HepG2 (cell line): ENCODE data around the gene SSC5D. TPM values are rescaled to one million over a fixed set of nuclear protein-coding genes. Genes with fewer than 3 reads are reported as not detected.

ENCODE experiments used
- ATAC-seq: fragments of 200-7000 bp; cut with Tn5 transposase; 3 replicates; pipeline ENCODE4 v1.9.1; 2020; ENCODE audit warnings: mild to moderate bottlenecking, moderate library complexity
- BruUV-seq: library from RNA; stranded (reverse); fragments of 400-500 nt; replicated peaks from 2 replicates; lab custom pipeline; 2021; lab: Mats Ljungman, UMichigan
- CTCF ChIA-PET: fragments of 300-600 bp; formaldehyde crosslinking; extraction: SDS; loops from one replicate; lab custom pipeline; 2021; ENCODE audit warnings: low total read pairs, inconsistent platforms, low intra/inter-chr PET ratio; lab: Yijun Ruan, JAX
- POLR2A ChIA-PET: fragments of 350-600 bp; sonication (Branson Sonifier 250); formaldehyde crosslinking; loops from one replicate; lab custom pipeline; 2020; ENCODE audit warnings: antibody characterized with exemption, inconsistent platforms; lab: Yijun Ruan, JAX
- DNase-seq: peaks from one replicate; pipeline ENCODE4 v3.0.0-alpha.2; 2015; ENCODE audit warnings: low spot score
- FAIRE-seq: peaks from 3 replicates; lab custom pipeline; 2011; peaks lifted over from hg19 to GRCh38; lab: Jason Lieb, UNC
- H2AFZ ChIP-seq: one replicate; pipeline ENCODE4 v1.6.1; 2011; ENCODE audit warnings: low read length, inconsistent platforms
- H3K27ac ChIP-seq: fragments of 300-600 bp; 3 replicates; pipeline ENCODE4 v1.8.0; 2011; ENCODE audit warnings: mixed run types, mild to moderate bottlenecking, mixed read lengths, low read length, inconsistent platforms; ENCODE audit not compliant: insufficient read depth; ENCODE audit errors: extremely low read length
- H3K27me3 ChIP-seq, 2 experiments: fragments of 200-600 bp in 1 of 2; 2 replicates in 1 of 2; 3 replicates in 1 of 2; pipeline versions ENCODE4 v1.6.0 to v1.8.0; 2011; ENCODE audit warnings: low read length in 2 of 2, mild to moderate bottlenecking in 2 of 2, moderate library complexity in 2 of 2, inconsistent platforms in 1 of 2; ENCODE audit not compliant: insufficient read depth in 2 of 2, control insufficient read depth in 1 of 2
- H3K36me3 ChIP-seq, 2 experiments: fragments of 200-600 bp in 1 of 2; replicated peaks in 1 of 2; 2 replicates in 1 of 2; 3 replicates in 1 of 2; pipeline versions ENCODE4 v1.5.1 to v1.8.0; 2011; ENCODE audit warnings: low read length in 2 of 2, inconsistent platforms in 1 of 2; ENCODE audit not compliant: insufficient read depth in 2 of 2, control insufficient read depth in 1 of 2
- H3K4me1 ChIP-seq: 2 replicates; pipeline ENCODE4 v1.5.1; 2012; ENCODE audit warnings: low read length, inconsistent platforms; ENCODE audit not compliant: insufficient read depth
- H3K4me2 ChIP-seq: 2 replicates; pipeline ENCODE4 v1.6.0; 2011; ENCODE audit warnings: low read depth, low read length, inconsistent platforms
- H3K4me3 ChIP-seq, 3 experiments: fragments of 200-600 bp in 1 of 3; sonication (generic), shearing (Covaris generic) in 1 of 3; replicated peaks in 1 of 3; 2 replicates each; pipeline ENCODE4 v1.5.1; 2011 to 2016; ENCODE audit warnings: low read length in 3 of 3, inconsistent platforms in 2 of 3, low read depth in 2 of 3, mild to moderate bottlenecking in 2 of 3, control low read depth in 1 of 3, mixed read lengths in 1 of 3; ENCODE audit not compliant: insufficient read depth in 1 of 3
- H3K79me2 ChIP-seq: one replicate; pipeline ENCODE4 v1.6.1; 2011; ENCODE audit warnings: low read length, inconsistent platforms; ENCODE audit not compliant: insufficient read depth
- H3K9ac ChIP-seq: 2 replicates; pipeline ENCODE4 v1.6.0; 2011; ENCODE audit warnings: mild to moderate bottlenecking, low read depth, low read length, inconsistent platforms; ENCODE audit not compliant: insufficient read depth
- H3K9me3 ChIP-seq: 2 replicates; pipeline ENCODE4 v1.5.1; 2012; ENCODE audit warnings: mild to moderate bottlenecking, low read length
- H4K20me1 ChIP-seq: 2 replicates; pipeline ENCODE4 v1.6.0; 2011; ENCODE audit warnings: inconsistent platforms, mild to moderate bottlenecking, low read length, moderate library complexity; ENCODE audit not compliant: insufficient read depth
- DMAP1 ChIP-seq: IDR thresholded peaks from 2 replicates; pipeline ENCODE4 v1.6.1; 2016
- IRX3 ChIP-seq: sonication (generic); formaldehyde crosslinking; IDR thresholded peaks from 2 replicates; pipeline ENCODE4 v1.8.1; 2023; ENCODE audit warnings: mild to moderate bottlenecking, low read depth, missing genetic modification reagents, borderline replicate concordance
- KLF16 ChIP-seq, 2 experiments: sonication (generic) in 1 of 2; formaldehyde crosslinking in 1 of 2; IDR thresholded peaks; 2 replicates each; pipeline versions ENCODE4 v1.6.1 to v1.8.0; 2016 to 2023; ENCODE audit warnings: missing genetic modification reagents in 2 of 2, missing compliant biosample characterization in 1 of 2
- NFE2L1 ChIP-seq: sonication (generic); formaldehyde crosslinking; IDR thresholded peaks from 2 replicates; pipeline ENCODE4 v1.4.0; 2020; ENCODE audit warnings: missing genetic modification reagents, mild to moderate bottlenecking, borderline replicate concordance
- RARA ChIP-seq: IDR thresholded peaks from 2 replicates; pipeline ENCODE4 v1.6.1; 2016; ENCODE audit warnings: missing genetic modification reagents, missing compliant biosample characterization
- TCF12 ChIP-seq, 2 experiments: fragments of 450-650 bp in 1 of 2; sonication (generic) in 1 of 2; formaldehyde crosslinking in 1 of 2; IDR thresholded peaks; 2 replicates each; pipeline versions ENCODE4 v1.6.1 to v1.8.0; 2017 to 2022; ENCODE audit warnings: antibody characterized with exemption in 1 of 2, mild to moderate bottlenecking in 1 of 2, missing genetic modification reagents in 1 of 2, moderate library complexity in 1 of 2
- ZBTB40 ChIP-seq, 2 experiments: fragments of 450-650 bp in 1 of 2; sonication (generic) in 1 of 2; formaldehyde crosslinking in 1 of 2; IDR thresholded peaks; 2 replicates each; pipeline versions ENCODE4 v1.6.1 to v1.8.0; 2016 to 2022; ENCODE audit warnings: antibody characterized with exemption in 1 of 2, mild to moderate bottlenecking in 1 of 2, missing genetic modification reagents in 1 of 2
- ZNF652 ChIP-seq: IDR thresholded peaks from 2 replicates; pipeline ENCODE4 v1.6.1; 2016; ENCODE audit warnings: low read depth, borderline replicate concordance
- ZNF709 ChIP-seq: sonication (generic); formaldehyde crosslinking; IDR thresholded peaks from 2 replicates; pipeline ENCODE4 v1.5.0; 2020; ENCODE audit warnings: mild to moderate bottlenecking, missing genetic modification reagents
- ZNF761 ChIP-seq: sonication (generic); formaldehyde crosslinking; conservative IDR thresholded peaks from 2 replicates; pipeline ENCODE4 v1.4.0; 2020; ENCODE audit warnings: mild to moderate bottlenecking, missing genetic modification reagents
- WGBS: methylation state at CpG from one replicate; pipeline ENCODE4 v1.1.6; 2017; ENCODE audit warnings: low lambda C conversion rate; 5-methylcytosine and 5-hydroxymethylcytosine counted together
- in situ Hi-C: cut with HindIII; loops from 2 replicates; pipeline ENCODE4 v1.10.0; 2017; ENCODE audit warnings: low pct_unique_long_range_greater_than_20kb; ENCODE audit not compliant: extremely low pct_ligation_motif_present
- intact Hi-C: fragments of 100-400 bp; cut with micrococcal nuclease; formaldehyde crosslinking; loops from one replicate; pipeline ENCODE4 v1.10.0; 2022; ENCODE audit not compliant: unreplicated experiment
- polyA plus RNA-seq, 8 experiments: library from polyadenylated mRNA; depleted of rRNA in 3 of 8; stranded (reverse) in 7 of 8; unstranded in 1 of 8; fragments of >200 nt; fragmentation: Illumina TruSeq in 4 of 8; extraction: Trizol in 4 of 8; gene quantifications; 2 replicates each; pipeline versions ENCODE4 v1.2.1 to v1.2.3, GENCODE V29; 2011 to 2016; ENCODE audit warnings: low read depth in 4 of 8, missing spikeins in 1 of 8, mixed read lengths in 1 of 8; ENCODE audit not compliant: insufficient read depth in 1 of 8
- total RNA-seq, 5 experiments: library from RNA; depleted of rRNA; stranded (reverse); fragments of >200 nt; fragmentation: Illumina TruSeq; extraction: Trizol; gene quantifications; 2 replicates each; pipeline ENCODE4 v1.2.3, GENCODE V29; 2016; ENCODE audit warnings: low read depth in 1 of 5

Gene SSC5D
- total and polyA plus RNA-seq, 2 of the 13 experiments (the other 11 are each of a cell fraction or from before 2014, with no cell fraction given): not detected

- intact Hi-C loops (no loop called here), in situ Hi-C loops (no loop called here)
- Histone ChIP-seq H3K4me3 (no peak overlapping the region), H3K9me3 (no peaks in the 10 kb centered on the region), H3K27me3 (peaks cover 16 to 52% of the 10 kb centered on the region in 2 experiments), H3K9ac (no peak overlapping the region), H4K20me1 (no peaks in the 10 kb centered on the region), H3K4me2 (no peak overlapping the region), H2AFZ (no peak overlapping the region), H3K4me1 (peaks cover 33% of the 10 kb centered on the region), H3K27ac (no peak overlapping the region), H3K36me3 (no peaks in the 10 kb centered on the region), H3K79me2 (no peaks in the 10 kb centered on the region)
- FAIRE-seq (no peak), DNase-seq (no peak), ATAC-seq (no peak)
- 8% methylated on average over 4 of the region's 21 CpGs for WGBS
- BruUV-seq: no TSS peak
- ChIA-PET POLR2A (no interaction called here), CTCF (no interaction called here)
- TF ChIP-seq TCF12 (IDR thresholded peaks at IDR 0.05): no peak
- no peak for TF ChIP-seq TCF12 (CRISPR knock-in tag; IDR thresholded peaks at IDR 0.05)
- TF ChIP-seq NFE2L1 (CRISPR knock-in tag): no peak
- no peak for TF ChIP-seq ZNF709
- no peak for TF ChIP-seq ZNF761
- no peak for TF ChIP-seq IRX3 (CRISPR knock-in tag)
- TF ChIP-seq KLF16 (CRISPR knock-in tag; IDR thresholded peaks at IDR 0.05): no peak
- no peak for TF ChIP-seq RARA
- TF ChIP-seq ZBTB40 (IDR thresholded peaks at IDR 0.05): no peak
- TF ChIP-seq ZBTB40 (CRISPR knock-in tag; IDR thresholded peaks at IDR 0.05): no peak
- TF ChIP-seq ZNF652 (CRISPR knock-in tag): no peak
- TF ChIP-seq DMAP1: no peak
These were observed 1.7 kb downstream of the SSC5D start for GRCh38 chr19:55489711-55490477.
